HepG2 (cell line): ENCODE measurements around the gene DHRS12. TPM values are rescaled to one million over a fixed set of nuclear protein-coding genes. Genes with fewer than 3 reads are reported as not detected.

Experiments used
- ATAC-seq: fragments of 200-7000 bp; cut with Tn5 transposase; 3 replicates; pipeline ENCODE4 v1.9.1; 2020; ENCODE audit warnings: mild to moderate bottlenecking, moderate library complexity
- BruUV-seq: library from RNA; stranded (reverse); fragments of 400-500 nt; replicated peaks from 2 replicates; lab custom pipeline; 2021; lab: Mats Ljungman, UMichigan
- CTCF ChIA-PET: fragments of 300-600 bp; formaldehyde crosslinking; extraction: SDS; loops from one replicate; lab custom pipeline; 2021; ENCODE audit warnings: low total read pairs, inconsistent platforms, low intra/inter-chr PET ratio; lab: Yijun Ruan, JAX
- POLR2A ChIA-PET: fragments of 350-600 bp; sonication (Branson Sonifier 250); formaldehyde crosslinking; loops from one replicate; lab custom pipeline; 2020; ENCODE audit warnings: antibody characterized with exemption, inconsistent platforms; lab: Yijun Ruan, JAX
- DNase-seq: peaks from one replicate; pipeline ENCODE4 v3.0.0-alpha.2; 2015; ENCODE audit warnings: low spot score
- FAIRE-seq: peaks from 3 replicates; lab custom pipeline; 2011; peaks lifted over from hg19 to GRCh38; lab: Jason Lieb, UNC
- H2AFZ ChIP-seq: one replicate; pipeline ENCODE4 v1.6.1; 2011; ENCODE audit warnings: low read length, inconsistent platforms
- H3K27ac ChIP-seq: fragments of 300-600 bp; 3 replicates; pipeline ENCODE4 v1.8.0; 2011; ENCODE audit warnings: mixed run types, mild to moderate bottlenecking, mixed read lengths, low read length, inconsistent platforms; ENCODE audit not compliant: insufficient read depth; ENCODE audit errors: extremely low read length
- H3K27me3 ChIP-seq, 2 experiments: fragments of 200-600 bp in 1 of 2; 2 replicates in 1 of 2; 3 replicates in 1 of 2; pipeline versions ENCODE4 v1.6.0 to v1.8.0; 2011; ENCODE audit warnings: low read length in 2 of 2, mild to moderate bottlenecking in 2 of 2, moderate library complexity in 2 of 2, inconsistent platforms in 1 of 2; ENCODE audit not compliant: insufficient read depth in 2 of 2, control insufficient read depth in 1 of 2
- H3K36me3 ChIP-seq, 2 experiments: fragments of 200-600 bp in 1 of 2; replicated peaks in 1 of 2; 2 replicates in 1 of 2; 3 replicates in 1 of 2; pipeline versions ENCODE4 v1.5.1 to v1.8.0; 2011; ENCODE audit warnings: low read length in 2 of 2, inconsistent platforms in 1 of 2; ENCODE audit not compliant: insufficient read depth in 2 of 2, control insufficient read depth in 1 of 2
- H3K4me1 ChIP-seq: 2 replicates; pipeline ENCODE4 v1.5.1; 2012; ENCODE audit warnings: low read length, inconsistent platforms; ENCODE audit not compliant: insufficient read depth
- H3K4me2 ChIP-seq: 2 replicates; pipeline ENCODE4 v1.6.0; 2011; ENCODE audit warnings: low read depth, low read length, inconsistent platforms
- H3K4me3 ChIP-seq, 3 experiments: fragments of 200-600 bp in 1 of 3; sonication (generic), shearing (Covaris generic) in 1 of 3; replicated peaks in 1 of 3; 2 replicates each; pipeline ENCODE4 v1.5.1; 2011 to 2016; ENCODE audit warnings: low read length in 3 of 3, inconsistent platforms in 2 of 3, low read depth in 2 of 3, mild to moderate bottlenecking in 2 of 3, control low read depth in 1 of 3, mixed read lengths in 1 of 3; ENCODE audit not compliant: insufficient read depth in 1 of 3
- H3K79me2 ChIP-seq: one replicate; pipeline ENCODE4 v1.6.1; 2011; ENCODE audit warnings: low read length, inconsistent platforms; ENCODE audit not compliant: insufficient read depth
- H3K9ac ChIP-seq: 2 replicates; pipeline ENCODE4 v1.6.0; 2011; ENCODE audit warnings: mild to moderate bottlenecking, low read depth, low read length, inconsistent platforms; ENCODE audit not compliant: insufficient read depth
- H3K9me3 ChIP-seq: 2 replicates; pipeline ENCODE4 v1.5.1; 2012; ENCODE audit warnings: mild to moderate bottlenecking, low read length
- H4K20me1 ChIP-seq: 2 replicates; pipeline ENCODE4 v1.6.0; 2011; ENCODE audit warnings: inconsistent platforms, mild to moderate bottlenecking, low read length, moderate library complexity; ENCODE audit not compliant: insufficient read depth
- GFI1 ChIP-seq: sonication (generic); formaldehyde crosslinking; IDR thresholded peaks from 2 replicates; pipeline ENCODE4 v1.5.0; 2020; ENCODE audit warnings: missing genetic modification reagents, mild to moderate bottlenecking, borderline replicate concordance
- MED1 ChIP-seq: sonication (generic); formaldehyde crosslinking; IDR thresholded peaks from 2 replicates; pipeline ENCODE4 v1.4.0; 2020; ENCODE audit warnings: missing genetic modification reagents
- NR2F6 ChIP-seq, 2 experiments: IDR thresholded peaks; 2 replicates each; pipeline ENCODE4 v1.6.1; 2016; ENCODE audit warnings: antibody characterized with exemption in 1 of 2, mild to moderate bottlenecking in 1 of 2
- POGZ ChIP-seq: sonication (generic); formaldehyde crosslinking; IDR thresholded peaks from 2 replicates; pipeline ENCODE4 v1.4.0; 2020; ENCODE audit warnings: mild to moderate bottlenecking, missing genetic modification reagents
- RXRA ChIP-seq: sonication (generic); formaldehyde crosslinking; IDR thresholded peaks from 2 replicates; pipeline ENCODE4 v1.5.1; 2020; ENCODE audit warnings: missing genetic modification reagents
- ZBTB3 ChIP-seq: sonication (generic); formaldehyde crosslinking; IDR thresholded peaks from 2 replicates; pipeline ENCODE4 v1.4.0; 2020; ENCODE audit warnings: low read depth, mild to moderate bottlenecking, moderate library complexity, missing genetic modification reagents, borderline replicate concordance
- ZFP62 ChIP-seq: sonication (generic); formaldehyde crosslinking; IDR thresholded peaks from 2 replicates; pipeline ENCODE4 v1.4.0; 2020; ENCODE audit warnings: missing genetic modification reagents
- ZNF546 ChIP-seq: sonication (generic); formaldehyde crosslinking; conservative IDR thresholded peaks from 2 replicates; pipeline ENCODE4 v1.8.1; 2023; ENCODE audit warnings: mild to moderate bottlenecking, missing genetic modification reagents
- ZNF709 ChIP-seq: sonication (generic); formaldehyde crosslinking; IDR thresholded peaks from 2 replicates; pipeline ENCODE4 v1.5.0; 2020; ENCODE audit warnings: mild to moderate bottlenecking, missing genetic modification reagents
- ZNF83 ChIP-seq: sonication (generic); formaldehyde crosslinking; IDR thresholded peaks from 2 replicates; pipeline ENCODE4 v1.4.0; 2020; ENCODE audit warnings: missing genetic modification reagents, mild to moderate bottlenecking, borderline replicate concordance
- WGBS: methylation state at CpG from one replicate; pipeline ENCODE4 v1.1.6; 2017; ENCODE audit warnings: low lambda C conversion rate; 5-methylcytosine and 5-hydroxymethylcytosine counted together
- in situ Hi-C: cut with HindIII; loops from 2 replicates; pipeline ENCODE4 v1.10.0; 2017; ENCODE audit warnings: low pct_unique_long_range_greater_than_20kb; ENCODE audit not compliant: extremely low pct_ligation_motif_present
- intact Hi-C: fragments of 100-400 bp; cut with micrococcal nuclease; formaldehyde crosslinking; loops from one replicate; pipeline ENCODE4 v1.10.0; 2022; ENCODE audit not compliant: unreplicated experiment
- polyA plus RNA-seq, 8 experiments: library from polyadenylated mRNA; depleted of rRNA in 3 of 8; stranded (reverse) in 7 of 8; unstranded in 1 of 8; fragments of >200 nt; fragmentation: Illumina TruSeq in 4 of 8; extraction: Trizol in 4 of 8; gene quantifications; 2 replicates each; pipeline versions ENCODE4 v1.2.1 to v1.2.3, GENCODE V29; 2011 to 2016; ENCODE audit warnings: low read depth in 4 of 8, missing spikeins in 1 of 8, mixed read lengths in 1 of 8; ENCODE audit not compliant: insufficient read depth in 1 of 8
- total RNA-seq, 5 experiments: library from RNA; depleted of rRNA; stranded (reverse); fragments of >200 nt; fragmentation: Illumina TruSeq; extraction: Trizol; gene quantifications; 2 replicates each; pipeline ENCODE4 v1.2.3, GENCODE V29; 2016; ENCODE audit warnings: low read depth in 1 of 5
- TF ChIP-seq, protein P1 (sequence below): sonication (generic); formaldehyde crosslinking; IDR thresholded peaks from 2 replicates; pipeline ENCODE4 v1.9.0; 2021; ENCODE audit warnings: missing genetic modification reagents, borderline replicate concordance
- TF ChIP-seq, protein P2 (sequence below): IDR thresholded peaks from 2 replicates; pipeline ENCODE4 v1.6.1; 2016; ENCODE audit warnings: missing genetic modification reagents, missing compliant biosample characterization

The DHRS12 gene
- total and polyA plus RNA-seq, 2 of the 13 experiments (the other 11 are each of a cell fraction or from before 2014, with no cell fraction given): 7.2 to 8.4 TPM

DNA sequence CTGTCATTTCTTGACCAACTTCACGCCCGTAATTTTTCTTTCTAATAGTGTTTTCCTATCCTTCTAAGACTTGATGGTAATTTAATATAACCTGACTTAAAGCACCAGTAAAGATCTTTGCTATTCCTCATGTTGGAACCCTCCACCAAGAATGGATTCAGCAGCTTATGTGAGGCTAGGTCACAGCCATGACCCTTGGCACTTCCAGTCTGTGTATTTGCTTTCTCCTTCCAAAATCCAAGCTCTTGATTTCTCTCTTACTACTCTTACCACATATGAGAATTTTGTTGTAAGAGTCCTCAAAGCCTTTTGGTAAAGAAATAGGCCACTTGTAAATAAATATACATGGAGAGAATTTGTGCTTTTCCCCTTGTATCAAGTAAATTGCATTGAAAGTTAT is 61.4 kb downstream of the DHRS12 start:
- DNase-seq: no peak
- 93% methylated on average over 2 of the region's 2 CpGs for WGBS
- peaks cover 2% of the 10 kb centered on the region; the same call in 1 of the 2 replicates for H3K9me3 ChIP-seq
- no peak for FAIRE-seq
- H3K4me3 ChIP-seq: no peak overlapping the region
- H3K9ac ChIP-seq: no peak overlapping the region
- peak; percentile 17; the same call in 1 of the 2 replicates for TF ChIP-seq NR2F6 (IDR thresholded peaks at IDR 0.05)
- no peak for TF ChIP-seq NR2F6 (CRISPR knock-in tag; IDR thresholded peaks at IDR 0.05)
- TF ChIP-seq, protein P1, sequence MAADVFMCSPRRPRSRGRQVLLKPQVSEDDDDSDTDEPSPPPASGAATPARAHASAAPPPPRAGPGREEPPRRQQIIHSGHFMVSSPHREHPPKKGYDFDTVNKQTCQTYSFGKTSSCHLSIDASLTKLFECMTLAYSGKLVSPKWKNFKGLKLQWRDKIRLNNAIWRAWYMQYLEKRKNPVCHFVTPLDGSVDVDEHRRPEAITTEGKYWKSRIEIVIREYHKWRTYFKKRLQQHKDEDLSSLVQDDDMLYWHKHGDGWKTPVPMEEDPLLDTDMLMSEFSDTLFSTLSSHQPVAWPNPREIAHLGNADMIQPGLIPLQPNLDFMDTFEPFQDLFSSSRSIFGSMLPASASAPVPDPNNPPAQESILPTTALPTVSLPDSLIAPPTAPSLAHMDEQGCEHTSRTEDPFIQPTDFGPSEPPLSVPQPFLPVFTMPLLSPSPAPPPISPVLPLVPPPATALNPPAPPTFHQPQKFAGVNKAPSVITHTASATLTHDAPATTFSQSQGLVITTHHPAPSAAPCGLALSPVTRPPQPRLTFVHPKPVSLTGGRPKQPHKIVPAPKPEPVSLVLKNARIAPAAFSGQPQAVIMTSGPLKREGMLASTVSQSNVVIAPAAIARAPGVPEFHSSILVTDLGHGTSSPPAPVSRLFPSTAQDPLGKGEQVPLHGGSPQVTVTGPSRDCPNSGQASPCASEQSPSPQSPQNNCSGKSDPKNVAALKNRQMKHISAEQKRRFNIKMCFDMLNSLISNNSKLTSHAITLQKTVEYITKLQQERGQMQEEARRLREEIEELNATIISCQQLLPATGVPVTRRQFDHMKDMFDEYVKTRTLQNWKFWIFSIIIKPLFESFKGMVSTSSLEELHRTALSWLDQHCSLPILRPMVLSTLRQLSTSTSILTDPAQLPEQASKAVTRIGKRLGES (CRISPR knock-in tag): no peak
- H3K36me3 ChIP-seq: peaks cover 5 to 64% of the 10 kb centered on the region in 2 experiments; a peak in 3 of 5 replicates
- no peak overlapping the region for H3K27ac ChIP-seq
- H3K27me3 ChIP-seq: no peaks in the 10 kb centered on the region
- POLR2A ChIA-PET: interaction anchor here (0.9 to 2.5 kb wide), 2 partner anchors 22 to 290 kb away, joined by 4 to 10 read pairs; partner anchors contain the start of gene INTS6
- no TSS peak for BruUV-seq
- ATAC-seq: no peak
- CTCF ChIA-PET: no interaction called here
- H3K4me2 ChIP-seq: no peak overlapping the region
- peaks cover 33% of the 10 kb centered on the region for H3K4me1 ChIP-seq
- H2AFZ ChIP-seq: no peak overlapping the region
- intact Hi-C loops: no loop called here
- in situ Hi-C loops: no loop called here
- H3K79me2 ChIP-seq: no peaks in the 10 kb centered on the region
- no peaks in the 10 kb centered on the region for H4K20me1 ChIP-seq

DNA sequence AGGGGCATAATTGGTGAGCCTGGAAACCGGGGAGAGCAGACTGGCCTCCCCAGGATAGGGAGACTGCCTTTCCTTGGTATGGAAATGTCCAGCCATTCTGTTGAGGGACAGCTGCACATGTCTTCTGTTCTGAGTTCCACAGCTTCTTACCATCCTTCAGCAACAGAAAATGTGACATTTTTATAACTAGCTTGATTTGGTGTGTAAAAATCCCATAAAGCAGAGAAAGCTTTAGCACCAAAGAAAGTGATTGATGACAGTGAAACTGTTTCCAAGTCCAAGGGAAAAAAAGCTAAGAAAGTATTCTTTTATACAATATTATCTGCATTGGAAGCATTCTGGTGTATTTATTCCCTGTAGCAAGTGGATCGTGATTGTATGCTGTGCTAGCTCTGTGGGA is 61.9 kb downstream of the DHRS12 start:
- Histone ChIP-seq H3K4me2 (no peak overlapping the region), H3K27me3 (no peaks in the 10 kb centered on the region), H3K4me1 (peaks cover 27% of the 10 kb centered on the region), H3K79me2 (no peaks in the 10 kb centered on the region), H3K9me3 (no peaks in the 10 kb centered on the region), H3K4me3 (no peak overlapping the region), H4K20me1 (no peaks in the 10 kb centered on the region), H2AFZ (no peak overlapping the region), H3K9ac (no peak overlapping the region), H3K36me3 (peaks cover 5 to 69% of the 10 kb centered on the region in 2 experiments; a peak in 3 of 5 replicates), H3K27ac (no peak overlapping the region)
- ATAC-seq (no peak), DNase-seq (no peak), FAIRE-seq (no peak)
- in situ Hi-C loops (no loop called here), intact Hi-C loops (no loop called here)
- CTCF ChIA-PET: no interaction called here
- 100% methylated on average over 2 of the region's 2 CpGs for WGBS
- POLR2A ChIA-PET: interaction anchor here (0.9 to 2.5 kb wide), 2 partner anchors 22 to 289 kb away, joined by 4 to 10 read pairs; partner anchors contain the start of gene INTS6
- no TSS peak for BruUV-seq
- TF ChIP-seq POGZ (CRISPR knock-in tag) (no peak), ZNF546 (CRISPR knock-in tag) (no peak), MED1 (CRISPR knock-in tag) (no peak), GFI1 (CRISPR knock-in tag) (no peak), ZFP62 (CRISPR knock-in tag) (no peak), ZBTB3 (CRISPR knock-in tag) (no peak), RXRA (CRISPR knock-in tag) (no peak), ZNF709 (CRISPR knock-in tag) (no peak), ZNF83 (no peak)
- TF ChIP-seq, protein P2, sequence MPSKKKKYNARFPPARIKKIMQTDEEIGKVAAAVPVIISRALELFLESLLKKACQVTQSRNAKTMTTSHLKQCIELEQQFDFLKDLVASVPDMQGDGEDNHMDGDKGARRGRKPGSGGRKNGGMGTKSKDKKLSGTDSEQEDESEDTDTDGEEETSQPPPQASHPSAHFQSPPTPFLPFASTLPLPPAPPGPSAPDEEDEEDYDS (CRISPR knock-in tag): no peak
